Uterus (tissue), 4 donors: Measurements from ENCODE around the gene C11orf52. TPM values are rescaled to one million over a fixed set of nuclear protein-coding genes. Genes with fewer than 3 reads are reported as not detected.
"Not testable (repeated sequence)": the region's sequence is repeated elsewhere in the genome, so short reads cannot be mapped to it uniquely, and the experiment has no call there.

ENCODE experiments used
- DNase-seq, 2 donors: peaks; one replicate each; pipeline ENCODE4 v3.0.0-alpha.2; 2019 to 2020
- H3K27ac ChIP-seq, 2 donors: fragments of 200-600 bp; sonication (generic); 1 replicate in 1 of 2; 2 replicates in 1 of 2; pipeline ENCODE4 v1.5.1; 2016 to 2018
- H3K27me3 ChIP-seq, 2 donors: fragments of 200-600 bp; sonication (generic); one replicate each; pipeline ENCODE4 v1.5.1; 2018 to 2019; ENCODE audit warnings: control low read depth in 1 of 2
- H3K36me3 ChIP-seq, 2 donors: fragments of 200-600 bp; sonication (generic); one replicate each; pipeline ENCODE4 v1.5.1; 2019; ENCODE audit warnings: control low read depth in 1 of 2
- H3K4me1 ChIP-seq, 2 donors: fragments of 200-600 bp; sonication (generic); one replicate each; pipeline ENCODE4 v1.5.1; 2018 to 2019; ENCODE audit warnings: control low read depth in 1 of 2
- H3K4me3 ChIP-seq, 2 donors: fragments of 200-600 bp; sonication (generic); 1 replicate in 1 of 2; 2 replicates in 1 of 2; pipeline ENCODE4 v1.5.1; 2018 to 2019; ENCODE audit warnings: mild to moderate bottlenecking in 1 of 2
- H3K9me3 ChIP-seq, 2 donors: fragments of 200-600 bp; sonication (generic); one replicate each; pipeline ENCODE4 v1.5.1; 2019; ENCODE audit warnings: control low read depth in 1 of 2
- CTCF ChIP-seq, 4 experiments: fragments of 200-600 bp in 2 of 4; fragments of 450-650 bp in 2 of 4; sonication (generic) in 2 of 4; IDR thresholded peaks; one replicate each; pipeline ENCODE4 v1.5.1; 2016 to 2019; ENCODE audit warnings: antibody characterized with exemption in 4 of 4, mild to moderate bottlenecking in 2 of 4, moderate library complexity in 1 of 4
- POLR2A ChIP-seq, 2 donors: fragments of 450-650 bp; IDR thresholded peaks; one replicate each; pipeline ENCODE4 v1.6.1; 2016; ENCODE audit warnings: antibody characterized with exemption in 2 of 2, mild to moderate bottlenecking in 1 of 2, moderate library complexity in 1 of 2
- intact Hi-C: fragments of 100-400 bp; cut with DNase I; formaldehyde crosslinking; loops from one replicate; pipeline ENCODE4 v1.15.1; 2023; ENCODE audit warnings: low total_unique reads
- total RNA-seq, 4 donors: library from RNA; depleted of rRNA in 3 of 4; stranded (reverse); fragments of >200 nt in 3 of 4; gene quantifications; one replicate each; pipeline versions ENCODE4 v1.1.0 to v1.2.4, GENCODE V29; 2014 to 2023
- donor health status: DM: yes; HTN: yes; CAD: no.

Gene C11orf52
- total RNA-seq, 4 donors from 2014 or later = 1.6 to 2.4 TPM; not detected in 2

DNA sequence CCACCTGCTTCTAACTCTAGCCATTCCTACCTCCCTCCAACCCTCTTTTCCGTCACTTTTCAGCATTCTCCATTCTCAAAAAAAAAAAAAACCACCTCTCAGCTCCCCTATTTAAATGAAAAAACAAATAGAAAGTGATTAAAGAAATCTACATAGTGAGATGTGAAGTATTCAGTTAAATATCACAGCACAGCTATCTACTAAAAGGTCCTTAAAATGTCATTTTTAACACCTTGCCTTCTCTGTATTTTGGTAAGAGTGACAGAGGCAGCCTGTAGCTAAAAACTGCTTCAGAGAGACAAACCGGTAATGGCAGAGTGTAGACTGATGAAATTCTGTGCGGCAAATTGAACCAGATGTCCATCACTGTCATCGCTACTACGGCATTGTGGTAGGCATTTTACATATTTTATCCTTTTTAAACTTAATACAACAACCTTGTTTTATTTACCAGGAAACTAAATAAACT, 47.0 kb upstream of the C11orf52 start:
- Histone ChIP-seq H3K9me3 (no peaks in the 10 kb centered on the region), H3K36me3 (no peaks in the 10 kb centered on the region), H3K4me1 (no peaks in the 10 kb centered on the region), H3K27me3 (no peaks in the 10 kb centered on the region), H3K4me3 (peak overlapping the region; percentile 67 to 100), H3K27ac (peak overlapping the region; percentile 92 to 94)
- TF ChIP-seq CTCF (IDR thresholded peaks at IDR 0.05) (no peak), POLR2A (IDR thresholded peaks at IDR 0.05) (no peak)
- DNase-seq = no peak
- intact Hi-C loops = loop anchor here (10.0 kb wide), 2 partner anchors 63 to 213 kb away; partner anchors contain the start of genes DIXDC1, SDHD and TIMM8B

GRCh38 chr11:111878385-111878848, 40.3 kb upstream of the C11orf52 start:
- peak overlapping the region; percentile 59 to 76 for H3K4me3 ChIP-seq
- peak overlapping the region; percentile 96 for H3K27ac ChIP-seq
- no peak for TF ChIP-seq POLR2A (IDR thresholded peaks at IDR 0.05)
- TF ChIP-seq CTCF (IDR thresholded peaks at IDR 0.05) = no peak
- intact Hi-C loops = loop anchor here (10.0 kb wide), 2 partner anchors 56 to 206 kb away; partner anchors contain the start of genes DIXDC1, SDHD and TIMM8B
- peaks cover 0 to 6% of the 10 kb centered on the region in 2 donors for H3K4me1 ChIP-seq
- DNase-seq = no peak
- H3K36me3 ChIP-seq = no peaks in the 10 kb centered on the region
- no peaks in the 10 kb centered on the region for H3K9me3 ChIP-seq
- H3K27me3 ChIP-seq = no peaks in the 10 kb centered on the region

GRCh38 chr11:111878849-111879636, 39.7 kb upstream of the C11orf52 start, which contains the start of the genes CFAP68 and FDXACB1:
Gene CFAP68, plus strand, starts transcription at chr11:111879541. Its CDS starts 20 bp downstream, at chr11:111879561.
Gene FDXACB1, minus strand, starts transcription at chr11:111879165. Its CDS starts 33 bp downstream, at chr11:111879132.
- peak within 1 kb of the TSS; percentile 59 to 76 for H3K4me3 ChIP-seq
- H3K36me3 ChIP-seq = no peaks in the 10 kb centered on the region
- intact Hi-C loops = loop anchor here (10.0 kb wide), 2 partner anchors 56 to 206 kb away; partner anchors contain the start of genes DIXDC1, SDHD and TIMM8B
- peak within 1 kb of the TSS; percentile 96 for H3K27ac ChIP-seq
- DNase-seq = peak; percentile 96 to 98
- no peaks in the 10 kb centered on the region for H3K27me3 ChIP-seq
- peaks cover 0 to 6% of the 10 kb centered on the region in 2 donors for H3K4me1 ChIP-seq
- peak; percentile 97 to 99 (median 98) for TF ChIP-seq CTCF (IDR thresholded peaks at IDR 0.05)
- TF ChIP-seq POLR2A (IDR thresholded peaks at IDR 0.05) = peak; percentile 65 to 86
- H3K9me3 ChIP-seq = no peaks in the 10 kb centered on the region

DNA sequence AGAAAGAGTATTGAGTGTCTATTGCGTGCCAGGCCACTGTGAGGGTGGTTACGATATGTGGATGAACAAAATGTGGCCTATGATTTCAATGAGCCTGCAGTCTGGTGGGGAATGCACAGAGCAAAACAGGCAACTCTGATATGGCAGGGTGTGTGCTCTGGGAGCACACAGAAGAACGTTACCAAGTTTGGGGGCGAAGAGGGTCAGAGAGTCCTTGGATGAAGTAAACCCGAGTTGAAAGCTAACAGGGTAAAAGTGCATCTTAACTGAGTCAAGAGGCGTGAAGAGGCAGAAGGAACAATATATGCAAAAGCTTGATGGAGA, 39.1 kb upstream of the C11orf52 start:
- peak overlapping the region; percentile 96 for H3K27ac ChIP-seq
- no peaks in the 10 kb centered on the region for H3K36me3 ChIP-seq
- TF ChIP-seq POLR2A (IDR thresholded peaks at IDR 0.05) (no peak), CTCF (IDR thresholded peaks at IDR 0.05) (no peak)
- intact Hi-C loops = loop anchor here (10.0 kb wide), 2 partner anchors 55 to 205 kb away; partner anchors contain the start of genes DIXDC1, SDHD and TIMM8B
- DNase-seq = no peak
- no peaks in the 10 kb centered on the region for H3K27me3 ChIP-seq
- no peaks in the 10 kb centered on the region for H3K9me3 ChIP-seq
- H3K4me1 ChIP-seq = peaks cover 0 to 6% of the 10 kb centered on the region in 2 donors
- peak overlapping the region; percentile 59 to 76 for H3K4me3 ChIP-seq

DNA sequence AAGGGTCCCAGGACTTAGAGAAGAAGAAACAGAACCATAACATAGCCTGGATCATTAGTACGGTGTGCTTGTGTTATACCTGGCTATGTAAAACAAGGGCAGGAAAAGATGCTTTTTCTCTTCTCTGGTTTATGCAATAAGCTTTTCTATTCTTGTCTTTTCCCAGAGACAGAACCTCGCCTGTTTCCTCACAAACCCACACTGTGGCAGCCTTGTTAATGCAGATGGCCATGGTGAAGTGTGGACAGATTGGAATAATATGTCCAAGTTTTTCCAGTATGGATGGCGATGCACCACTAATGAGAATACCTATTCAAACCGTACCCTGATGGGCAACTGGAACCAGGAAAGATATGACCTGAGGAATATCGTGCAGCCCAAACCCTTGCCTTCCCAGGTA, 36.5 kb upstream of the C11orf52 start:
- intact Hi-C loops = no loop called here
- TF ChIP-seq CTCF (IDR thresholded peaks at IDR 0.05) (no peak), POLR2A (IDR thresholded peaks at IDR 0.05) (no peak)
- no peak for DNase-seq

GRCh38 chr11:111885053-111885452, 33.7 kb upstream of the C11orf52 start:
- H3K4me1 ChIP-seq, H3K4me3 ChIP-seq, H3K36me3 ChIP-seq, H3K27me3 ChIP-seq, DNase-seq, intact Hi-C loops, H3K9me3 ChIP-seq, H3K27ac ChIP-seq: not testable (repeated sequence)

More for the DNA sequence above, 36.5 kb upstream of the C11orf52 start:
- Histone ChIP-seq H3K27me3 (no peaks in the 10 kb centered on the region), H3K9me3 (no peaks in the 10 kb centered on the region), H3K27ac (no peak overlapping the region), H3K36me3 (no peaks in the 10 kb centered on the region), H3K4me3 (no peak overlapping the region), H3K4me1 (peaks cover 0 to 6% of the 10 kb centered on the region in 2 donors)
